ENCODE measurements around the gene FUT9. TPM values are rescaled to one million over a fixed set of nuclear protein-coding genes. Genes with fewer than 3 reads are reported as not detected.

The FUT9 gene
- total and polyA plus RNA-seq, 10 of the 15 experiments (the other 5 are each of a cell fraction or from before 2014, with no cell fraction given), result not detected

DNA sequence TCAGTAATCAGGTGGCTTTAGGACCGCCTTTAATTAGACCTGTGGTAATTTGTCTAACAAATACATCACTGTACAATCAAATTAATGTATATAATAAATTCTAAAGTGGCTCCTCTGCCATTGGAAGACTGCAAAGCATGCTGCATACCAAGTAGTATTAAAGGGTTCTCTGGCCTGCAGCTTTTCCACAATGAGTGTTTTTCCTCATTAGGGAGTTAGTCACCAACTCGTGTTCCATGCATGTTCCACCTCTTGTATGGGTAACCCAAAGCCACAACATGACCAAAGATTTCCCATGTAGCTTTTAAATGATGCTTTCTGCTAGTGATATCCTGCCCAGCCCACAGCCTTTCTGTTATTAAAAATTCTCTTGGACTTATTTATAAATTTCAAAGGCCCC, 218.7 kb downstream of the FUT9 start:
- no peak overlapping the region for H3K27ac ChIP-seq (ENCODE audit: control insufficient read depth, insufficient read depth)
- SMC1A ChIA-PET (ENCODE audit: uncharacterized antibody, unreplicated experiment), result no interaction called here
- no peak overlapping the region for H3K9ac ChIP-seq (ENCODE audit: control insufficient read depth, insufficient read depth, low read length)
- CTCF ChIA-PET, result no interaction called here
- H3K27me3 ChIP-seq (replicated peaks in 1 of 2; ENCODE audit: control insufficient read depth in 2 of 2, insufficient read depth in 2 of 2, low read length in 1 of 2), result no peaks in the 10 kb centered on the region
- intact Hi-C loops (cut with micrococcal nuclease; ENCODE audit: unreplicated experiment), result no loop called here
- in situ Hi-C loops (cut with MboI), result no loop called here
- TF ChIP-seq ZNF24 (IDR thresholded peaks at IDR 0.05), result no peak
- TF ChIP-seq, protein P1, sequence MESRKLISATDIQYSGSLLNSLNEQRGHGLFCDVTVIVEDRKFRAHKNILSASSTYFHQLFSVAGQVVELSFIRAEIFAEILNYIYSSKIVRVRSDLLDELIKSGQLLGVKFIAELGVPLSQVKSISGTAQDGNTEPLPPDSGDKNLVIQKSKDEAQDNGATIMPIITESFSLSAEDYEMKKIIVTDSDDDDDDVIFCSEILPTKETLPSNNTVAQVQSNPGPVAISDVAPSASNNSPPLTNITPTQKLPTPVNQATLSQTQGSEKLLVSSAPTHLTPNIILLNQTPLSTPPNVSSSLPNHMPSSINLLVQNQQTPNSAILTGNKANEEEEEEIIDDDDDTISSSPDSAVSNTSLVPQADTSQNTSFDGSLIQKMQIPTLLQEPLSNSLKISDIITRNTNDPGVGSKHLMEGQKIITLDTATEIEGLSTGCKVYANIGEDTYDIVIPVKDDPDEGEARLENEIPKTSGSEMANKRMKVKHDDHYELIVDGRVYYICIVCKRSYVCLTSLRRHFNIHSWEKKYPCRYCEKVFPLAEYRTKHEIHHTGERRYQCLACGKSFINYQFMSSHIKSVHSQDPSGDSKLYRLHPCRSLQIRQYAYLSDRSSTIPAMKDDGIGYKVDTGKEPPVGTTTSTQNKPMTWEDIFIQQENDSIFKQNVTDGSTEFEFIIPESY (IDR thresholded peaks at IDR 0.05), result no peak
- no peak for TF ChIP-seq POLR2AphosphoS2 (IDR thresholded peaks at IDR 0.05; ENCODE audit: low read depth, low read length)
- TF ChIP-seq TBL1XR1 (IDR thresholded peaks at IDR 0.05; ENCODE audit: low read depth, low read length), result no peak
- no peak for TF ChIP-seq CHD1 (IDR thresholded peaks at IDR 0.05; ENCODE audit: low read depth, low read length)
- TF ChIP-seq EGR1 (IDR thresholded peaks at IDR 0.05; ENCODE audit: borderline replicate concordance in 1 of 2, low read depth in 2 of 2, low read length in 2 of 2), result no peak
- TF ChIP-seq CHD4 (IDR thresholded peaks at IDR 0.05), result no peak
- no peak for TF ChIP-seq ZNF217 (IDR thresholded peaks at IDR 0.05)
- WGBS (ENCODE audit: insufficient coverage, insufficient replicate concordance, low lambda C conversion rate, missing lambda C conversion rate), result 2% methylated on average over 2 of the region's 2 CpGs
- no peaks in the 10 kb centered on the region for H3K9me3 ChIP-seq (replicated peaks; ENCODE audit: control insufficient read depth, insufficient read depth, low read length)
- H4K20me1 ChIP-seq (ENCODE audit: control insufficient read depth, insufficient read depth), result no peaks in the 10 kb centered on the region
- RAD21 ChIA-PET (ENCODE audit: unreplicated experiment), result no interaction called here
- H2AFZ ChIP-seq (ENCODE audit: control insufficient read depth, low read depth, low read length), result no peak overlapping the region
- no TSS peak for BruUV-seq (replicated peaks)
- ATAC-seq (no peak), FAIRE-seq (no peak), DNase-seq (ENCODE audit: low read depth, low spot score) (no peak)
- H3K79me2 ChIP-seq (ENCODE audit: control insufficient read depth, insufficient read depth, low read length), result no peaks in the 10 kb centered on the region
- H3K4me3 ChIP-seq, result no peak overlapping the region
- H3K36me3 ChIP-seq (ENCODE audit: control insufficient read depth in 2 of 2, insufficient read depth in 2 of 2, low read length in 1 of 2), result no peaks in the 10 kb centered on the region
- H3K4me2 ChIP-seq (ENCODE audit: control insufficient read depth, insufficient read depth), result no peak overlapping the region
- no peaks in the 10 kb centered on the region for H3K4me1 ChIP-seq (ENCODE audit: control insufficient read depth, insufficient read depth, low read length)
- POLR2A ChIA-PET, result no interaction called here

Measured in GM12878 (cell line).